Uterus (tissue), 2 donors: Measurements from ENCODE around the gene RSL24D1.

Source experiments
- POLR2A ChIP-seq, 2 donors: fragments of 450-650 bp; IDR thresholded peaks; one replicate each; pipeline ENCODE4 v1.6.1; 2016; ENCODE audit warnings: antibody characterized with exemption in 2 of 2, mild to moderate bottlenecking in 1 of 2, moderate library complexity in 1 of 2
- TF ChIP-seq, protein P1 (sequence below), 4 experiments: fragments of 200-600 bp in 2 of 4; fragments of 450-650 bp in 2 of 4; sonication (generic) in 2 of 4; IDR thresholded peaks; one replicate each; pipeline ENCODE4 v1.5.1; 2016 to 2019; ENCODE audit warnings: antibody characterized with exemption in 4 of 4, mild to moderate bottlenecking in 2 of 4, moderate library complexity in 1 of 4

DNA sequence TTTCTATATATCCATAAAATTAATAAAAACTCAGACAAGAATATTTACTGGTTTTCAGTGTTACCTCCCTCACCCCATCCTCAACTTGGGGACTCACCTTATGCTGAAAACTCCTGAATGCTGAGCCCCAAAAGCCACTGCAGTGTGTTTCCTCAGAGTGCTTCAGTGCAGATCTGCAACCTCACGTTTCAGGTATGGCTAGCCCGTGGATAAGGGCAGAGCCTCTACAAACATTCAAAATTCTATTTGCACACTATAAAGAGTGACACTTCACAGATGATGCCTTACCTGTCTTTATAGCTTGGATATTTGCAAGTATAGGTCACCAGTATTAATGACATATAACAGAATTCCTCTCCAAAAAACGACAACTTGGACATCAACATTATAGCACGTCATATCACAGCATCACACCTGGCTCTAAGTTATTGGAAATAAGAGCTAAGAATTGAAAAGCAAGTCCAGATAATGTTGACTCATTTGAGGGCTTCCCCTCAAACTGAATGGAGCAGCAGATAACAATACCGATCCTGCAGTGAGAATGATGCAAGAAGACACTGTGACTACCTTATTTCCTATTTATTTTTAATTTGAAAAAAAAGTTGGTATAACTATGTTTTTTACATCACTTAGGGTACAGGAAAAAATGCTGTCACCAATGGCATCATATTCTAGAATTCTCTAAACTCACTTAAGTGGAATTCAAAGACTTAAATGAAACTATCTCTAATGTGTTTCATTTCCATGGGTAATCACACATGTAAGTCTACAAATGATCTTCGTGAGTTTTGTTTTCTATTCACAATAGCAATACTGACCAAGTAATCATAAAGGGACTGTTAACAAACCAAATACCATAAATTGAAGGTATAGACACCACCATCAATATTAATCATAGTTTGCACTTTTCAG is 40.7 kb upstream of the RSL24D1 start:
- TF ChIP-seq, protein P1, sequence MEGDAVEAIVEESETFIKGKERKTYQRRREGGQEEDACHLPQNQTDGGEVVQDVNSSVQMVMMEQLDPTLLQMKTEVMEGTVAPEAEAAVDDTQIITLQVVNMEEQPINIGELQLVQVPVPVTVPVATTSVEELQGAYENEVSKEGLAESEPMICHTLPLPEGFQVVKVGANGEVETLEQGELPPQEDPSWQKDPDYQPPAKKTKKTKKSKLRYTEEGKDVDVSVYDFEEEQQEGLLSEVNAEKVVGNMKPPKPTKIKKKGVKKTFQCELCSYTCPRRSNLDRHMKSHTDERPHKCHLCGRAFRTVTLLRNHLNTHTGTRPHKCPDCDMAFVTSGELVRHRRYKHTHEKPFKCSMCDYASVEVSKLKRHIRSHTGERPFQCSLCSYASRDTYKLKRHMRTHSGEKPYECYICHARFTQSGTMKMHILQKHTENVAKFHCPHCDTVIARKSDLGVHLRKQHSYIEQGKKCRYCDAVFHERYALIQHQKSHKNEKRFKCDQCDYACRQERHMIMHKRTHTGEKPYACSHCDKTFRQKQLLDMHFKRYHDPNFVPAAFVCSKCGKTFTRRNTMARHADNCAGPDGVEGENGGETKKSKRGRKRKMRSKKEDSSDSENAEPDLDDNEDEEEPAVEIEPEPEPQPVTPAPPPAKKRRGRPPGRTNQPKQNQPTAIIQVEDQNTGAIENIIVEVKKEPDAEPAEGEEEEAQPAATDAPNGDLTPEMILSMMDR (IDR thresholded peaks at IDR 0.05) = no peak
- no peak for TF ChIP-seq POLR2A (IDR thresholded peaks at IDR 0.05)
